IMR-90 (cell line): ENCODE data around the gene ZNF80.

ENCODE experiments used
- BHLHE40 ChIP-seq: fragments of 150-350 bp; IDR thresholded peaks from 2 replicates; pipeline ENCODE4 v1.6.1; 2016; ENCODE audit warnings: mild to moderate bottlenecking, low read depth, low read length
- CTCF ChIP-seq: conservative IDR thresholded peaks from 2 replicates; pipeline ENCODE4 v1.5.1; 2012; ENCODE audit warnings: mild to moderate bottlenecking, low read depth, low read length, improper control_type of control experiment
- MXI1 ChIP-seq: IDR thresholded peaks from 2 replicates; pipeline ENCODE4 v1.6.1; 2012; ENCODE audit warnings: low read depth, mild to moderate bottlenecking, low read length, moderate library complexity, borderline replicate concordance
- POLR2A ChIP-seq: IDR thresholded peaks from 2 replicates; pipeline ENCODE4 v1.6.1; 2012; ENCODE audit warnings: mild to moderate bottlenecking, low read depth, low read length

DNA sequence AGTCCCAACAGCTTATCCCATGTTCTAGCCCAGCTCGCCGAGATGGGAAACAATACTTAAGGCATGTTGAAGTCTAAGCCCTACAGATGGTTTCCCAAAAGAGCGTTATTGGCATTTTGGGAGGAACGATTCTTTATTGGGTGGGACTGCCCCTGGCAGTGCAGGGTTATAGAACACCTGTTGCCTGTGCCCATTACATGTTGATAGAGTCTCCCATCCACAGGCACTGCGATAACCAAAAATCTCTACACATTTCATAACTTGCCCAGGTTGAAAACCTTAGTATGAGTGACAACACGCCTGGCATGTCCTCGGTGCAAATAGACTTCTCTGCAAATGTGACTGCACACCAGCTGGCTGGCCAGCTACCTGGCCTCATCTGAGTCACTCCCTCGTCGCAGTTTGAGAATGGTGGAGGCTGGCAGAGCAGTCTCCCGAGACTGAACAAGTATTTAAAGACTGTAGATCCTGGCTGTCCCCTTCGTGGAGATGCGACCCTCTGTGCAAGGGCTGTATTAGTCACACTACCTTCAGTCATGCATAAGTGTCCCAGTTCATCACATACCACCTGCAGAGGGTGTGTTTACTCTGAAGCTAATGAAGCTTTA is 18.7 kb downstream of the ZNF80 start:
- TF ChIP-seq CTCF (no peak), POLR2A (no peak), MXI1 (no peak), BHLHE40 (no peak)
